NCI-H1105 (cell line): ENCODE data around the gene ITFG1.
A peak's percentile ranks its signal among the peaks of the same experiment; 100 is the strongest.
"Not testable (repeated sequence)": the region's sequence is repeated elsewhere in the genome, so short reads cannot be mapped to it uniquely, and the experiment has no call there.

Experiments
- DNase-seq: peaks from one replicate; lab custom pipeline; 2025; lab: John Stamatoyannopoulos, UW

ITFG1 gene

DNA sequence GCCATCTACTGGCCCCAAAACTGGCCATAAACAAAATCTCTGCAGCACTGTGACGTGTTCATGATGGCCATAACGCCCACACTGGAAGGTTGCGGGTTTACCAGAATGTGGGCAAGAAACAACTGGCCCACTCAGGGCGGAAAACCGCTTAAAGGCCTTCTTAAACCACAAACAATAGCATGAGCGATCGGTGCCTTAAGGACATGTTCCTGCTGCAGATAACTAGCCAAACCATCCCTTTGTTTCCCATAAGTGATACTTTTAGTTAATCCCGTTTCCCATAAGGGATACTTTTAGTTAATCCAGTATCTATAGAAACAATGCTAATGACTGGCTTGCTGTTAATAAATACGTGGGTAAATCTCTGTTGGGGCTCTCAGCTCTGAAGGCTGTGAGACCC, 308.4 kb downstream of the ITFG1 start:
- not testable (repeated sequence) for DNase-seq

DNA sequence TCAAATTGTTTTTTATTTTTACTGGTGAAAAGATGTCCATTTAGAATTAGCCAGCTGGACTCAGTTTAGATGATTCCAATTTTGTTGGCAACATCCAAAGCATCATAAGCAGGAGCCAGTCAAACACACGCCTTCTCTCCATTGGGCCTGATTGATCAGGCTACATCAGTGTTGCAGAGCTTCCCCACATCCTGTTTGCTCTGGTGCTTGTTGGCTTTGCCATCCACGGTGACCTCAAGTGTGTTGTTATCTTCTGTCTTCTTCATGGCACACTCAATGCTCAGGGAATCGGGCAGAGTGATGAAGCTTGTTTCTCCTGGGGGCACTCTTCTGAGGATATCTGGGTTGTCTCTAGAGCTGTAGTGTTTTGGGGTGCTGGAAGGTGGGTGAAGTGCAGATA, 310.8 kb downstream of the ITFG1 start:
- DNase-seq, result no peak

DNA sequence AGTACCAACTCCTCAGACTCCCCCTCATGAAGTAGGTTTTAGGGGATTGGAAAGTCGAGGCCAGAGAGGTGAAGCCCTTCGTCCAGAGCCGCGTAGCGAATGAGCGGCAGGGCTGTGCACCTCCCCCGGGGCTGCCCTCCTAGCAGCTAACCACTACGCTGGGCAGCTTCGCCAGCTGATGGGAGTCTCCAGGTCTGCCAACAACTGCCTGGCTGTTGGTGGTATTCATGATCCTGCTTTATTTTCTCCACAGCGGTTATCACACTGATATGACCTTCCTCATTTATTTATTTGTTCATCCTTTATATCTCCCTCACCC, 316.3 kb downstream of the ITFG1 start:
- no peak for DNase-seq

DNA sequence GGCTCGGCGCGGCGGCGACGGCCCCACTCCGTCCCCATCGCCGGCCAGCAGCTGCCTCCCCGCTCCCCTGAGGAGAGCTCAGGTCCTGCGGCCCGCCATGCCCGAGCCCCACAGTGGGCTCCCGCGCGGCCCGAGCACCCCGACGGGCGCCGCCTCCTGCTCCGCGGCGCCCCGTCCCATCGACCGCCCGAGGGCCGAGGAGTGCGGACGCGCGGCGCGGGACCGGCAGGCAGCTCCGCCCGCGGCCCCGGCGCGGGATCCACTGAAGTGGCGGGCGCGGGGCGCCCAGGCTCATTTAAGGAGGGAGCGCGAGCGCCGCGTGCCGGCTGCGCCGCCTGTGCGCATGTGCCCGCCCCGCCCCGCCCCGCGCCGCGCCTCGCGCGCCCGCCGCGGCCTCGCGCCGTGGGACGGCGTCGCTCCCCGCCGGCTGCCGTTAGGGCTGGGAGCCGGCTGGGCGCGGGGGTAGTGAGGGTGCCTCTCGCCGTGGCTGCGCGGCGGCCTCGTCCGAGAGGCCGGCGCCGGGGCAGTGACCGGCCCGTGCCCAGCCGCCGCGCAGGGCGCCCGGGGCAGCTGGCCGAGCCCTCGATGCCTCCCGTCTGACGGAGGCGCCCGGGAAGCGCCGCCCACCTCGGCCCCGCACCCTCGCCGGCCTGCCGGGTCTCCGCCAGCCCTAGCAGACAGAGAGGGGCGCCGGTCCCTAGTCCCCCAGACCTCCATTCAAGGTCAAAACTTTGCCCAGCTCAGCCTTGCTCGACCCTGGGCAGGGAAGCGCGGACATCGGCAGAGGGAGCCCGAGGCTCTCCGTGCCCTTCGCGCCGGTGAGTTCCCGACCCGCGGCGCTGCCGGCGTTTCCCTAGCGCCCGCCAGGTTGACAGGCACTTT, 316.9 kb downstream of the ITFG1 start, which contains the start of gene NETO2:
NETO2 (minus strand) TSS at position 269 of the 882 bp plus-strand sequence. CDS start 333 bp downstream, outside the sequence.
- peak; percentile 56 for DNase-seq

DNA sequence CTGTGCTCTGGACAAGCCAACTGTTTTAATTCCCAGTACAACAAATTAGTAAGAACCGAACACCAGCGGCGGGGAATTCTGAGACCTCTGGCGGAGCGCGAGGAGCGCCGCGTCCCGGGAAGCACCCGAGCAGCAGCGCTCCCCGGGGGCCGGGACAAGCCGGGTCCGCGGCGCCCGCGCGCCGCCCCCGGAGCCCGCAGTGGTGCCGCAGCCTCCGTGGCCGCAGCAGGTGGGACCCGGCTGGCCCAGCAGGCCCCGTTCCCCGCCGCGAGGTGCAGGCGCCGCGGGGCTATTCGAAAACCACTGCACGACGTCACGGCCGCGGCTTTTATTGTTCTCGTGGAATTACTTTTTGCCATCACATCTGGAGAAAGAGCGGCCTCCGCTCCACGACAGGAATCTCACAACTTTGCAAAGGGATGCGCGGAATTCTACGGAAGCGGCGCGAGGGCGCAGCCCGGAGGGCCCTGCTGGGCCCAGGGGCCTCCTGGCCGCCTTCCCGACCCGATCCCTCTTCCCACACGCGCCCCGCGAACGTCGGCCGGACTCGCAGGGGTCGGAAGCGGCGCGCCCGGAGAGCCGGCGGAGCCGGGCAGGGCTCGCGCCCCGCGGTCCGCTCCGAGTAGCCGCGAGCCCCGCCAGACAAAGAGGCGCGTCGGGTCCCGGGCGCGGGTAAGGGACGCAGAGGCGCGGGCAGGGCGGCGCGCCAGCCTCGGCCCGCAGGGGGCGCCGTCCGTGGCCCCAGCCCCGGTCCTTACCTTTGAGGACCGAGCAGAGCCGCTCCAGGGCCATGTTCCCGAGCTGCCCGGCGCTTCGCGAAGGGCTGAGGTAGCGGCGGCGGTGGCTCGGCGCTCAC, 317.8 kb downstream of the ITFG1 start:
- peak; percentile 67 for DNase-seq

DNA sequence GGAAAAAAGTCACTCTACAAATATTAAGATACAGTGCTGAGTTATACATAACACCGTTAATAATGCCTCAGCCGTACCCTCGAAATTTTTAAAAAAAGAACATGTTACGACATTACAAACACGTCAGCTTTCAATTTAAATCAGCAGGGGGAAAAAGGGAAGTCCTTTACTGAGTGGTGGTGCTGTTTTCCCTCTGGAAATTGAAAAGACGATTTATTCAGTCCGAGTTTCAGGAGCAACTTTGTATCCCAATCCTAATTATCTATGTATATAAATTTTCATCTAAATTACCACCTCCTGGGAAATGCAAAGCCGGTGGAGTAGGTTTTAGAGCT, 318.4 kb downstream of the ITFG1 start:
- DNase-seq, result no peak

DNA sequence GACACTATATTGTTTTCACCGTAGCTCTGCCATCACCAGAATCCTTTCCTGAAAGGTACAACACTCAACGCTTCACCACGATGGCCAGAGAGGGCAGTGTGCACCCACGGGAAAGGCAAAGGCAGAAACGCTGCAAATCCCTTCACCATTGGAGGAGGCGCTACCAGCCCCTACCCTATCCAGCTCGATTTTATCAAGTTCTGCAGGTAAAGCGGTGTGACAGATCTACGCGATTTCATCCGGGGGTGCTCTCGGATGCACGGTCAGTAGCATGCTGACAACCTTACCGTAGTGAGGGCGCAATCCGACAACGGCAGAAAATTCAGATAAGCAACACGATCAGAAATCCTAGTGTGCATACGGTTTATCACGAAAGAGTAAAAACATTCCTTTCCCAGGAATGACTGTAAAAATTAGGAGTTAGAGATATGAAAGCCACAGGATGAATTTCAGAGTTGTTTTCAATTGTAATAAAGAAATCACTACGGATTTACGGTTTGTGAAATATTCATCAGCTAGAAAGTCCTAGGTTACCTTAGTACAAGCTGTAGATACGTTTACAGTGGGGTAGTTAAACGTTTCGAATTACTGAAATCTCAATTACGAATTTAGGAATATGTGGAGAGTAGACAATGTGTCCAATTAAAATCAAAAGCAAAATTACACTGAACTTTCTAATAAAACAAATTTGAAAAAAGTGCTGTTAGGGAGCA, 318.9 kb downstream of the ITFG1 start:
- DNase-seq, result peak; percentile 97

DNA sequence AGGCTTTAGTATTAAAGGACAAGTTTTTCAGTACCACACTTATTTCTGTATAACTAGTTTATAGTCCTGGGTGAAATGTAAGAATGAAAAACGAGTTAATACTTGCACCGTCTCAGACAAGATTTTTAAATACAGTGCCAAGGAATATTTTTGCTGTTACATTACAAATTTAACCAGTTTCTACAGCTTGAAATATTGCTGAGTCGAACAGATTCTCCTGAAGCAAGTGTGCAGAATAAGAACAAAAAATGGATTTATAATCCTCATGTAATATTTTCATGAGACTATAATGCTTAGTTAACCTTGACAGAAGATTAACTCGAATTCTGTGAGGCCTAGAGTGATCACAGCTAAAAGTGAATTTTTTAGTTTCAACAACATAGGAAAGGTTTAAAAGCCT, 320.2 kb downstream of the ITFG1 start:
- no peak for DNase-seq

DNA sequence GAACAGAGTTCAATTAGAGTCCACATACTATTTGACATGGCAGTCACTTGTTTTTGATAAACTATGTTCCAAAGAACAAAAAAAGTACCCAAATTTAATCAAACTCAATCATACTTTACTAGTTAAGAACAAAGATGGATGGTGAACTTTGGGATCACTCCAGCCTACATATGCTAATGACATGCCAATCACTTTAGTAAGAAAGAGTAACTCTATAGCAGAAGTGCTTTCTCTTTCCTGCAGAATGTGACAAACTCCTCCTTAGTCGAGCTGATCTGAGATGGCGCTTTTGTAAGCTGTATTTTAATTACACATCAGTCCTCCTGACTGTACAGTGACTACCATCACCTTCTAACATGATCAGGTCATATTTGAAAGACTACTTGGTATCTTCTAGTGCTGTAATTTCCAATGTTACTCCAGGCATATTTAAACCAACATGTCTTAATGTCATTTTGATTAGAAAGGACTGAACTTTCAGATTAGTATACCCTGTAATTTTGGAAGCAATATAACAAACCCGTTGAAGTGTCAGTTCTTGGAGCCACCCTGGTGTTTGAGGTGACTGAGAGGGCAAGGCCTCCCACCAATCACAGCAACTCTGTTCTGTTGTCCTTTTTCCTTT, 321.2 kb downstream of the ITFG1 start:
- DNase-seq, result no peak

DNA sequence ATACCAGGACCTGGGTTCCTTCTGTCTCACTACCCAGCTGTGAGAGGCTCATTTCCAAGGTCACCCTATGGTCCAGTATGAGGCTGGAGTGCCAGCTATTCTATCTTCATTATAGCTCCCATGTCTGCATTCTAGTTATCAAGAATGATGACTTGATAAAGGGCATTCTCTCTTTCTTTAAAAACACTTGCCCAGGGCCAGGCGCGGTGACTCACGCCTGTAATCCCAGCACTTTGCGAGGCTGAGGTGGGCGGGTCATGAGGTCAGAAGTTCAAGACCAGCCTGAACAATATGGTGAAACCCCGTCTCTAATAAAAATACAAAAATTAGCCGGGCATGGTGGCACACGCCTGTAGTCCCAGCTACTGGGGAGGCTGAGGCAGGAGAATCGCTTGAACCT, 322.9 kb downstream of the ITFG1 start:
- not testable (repeated sequence) for DNase-seq

DNA sequence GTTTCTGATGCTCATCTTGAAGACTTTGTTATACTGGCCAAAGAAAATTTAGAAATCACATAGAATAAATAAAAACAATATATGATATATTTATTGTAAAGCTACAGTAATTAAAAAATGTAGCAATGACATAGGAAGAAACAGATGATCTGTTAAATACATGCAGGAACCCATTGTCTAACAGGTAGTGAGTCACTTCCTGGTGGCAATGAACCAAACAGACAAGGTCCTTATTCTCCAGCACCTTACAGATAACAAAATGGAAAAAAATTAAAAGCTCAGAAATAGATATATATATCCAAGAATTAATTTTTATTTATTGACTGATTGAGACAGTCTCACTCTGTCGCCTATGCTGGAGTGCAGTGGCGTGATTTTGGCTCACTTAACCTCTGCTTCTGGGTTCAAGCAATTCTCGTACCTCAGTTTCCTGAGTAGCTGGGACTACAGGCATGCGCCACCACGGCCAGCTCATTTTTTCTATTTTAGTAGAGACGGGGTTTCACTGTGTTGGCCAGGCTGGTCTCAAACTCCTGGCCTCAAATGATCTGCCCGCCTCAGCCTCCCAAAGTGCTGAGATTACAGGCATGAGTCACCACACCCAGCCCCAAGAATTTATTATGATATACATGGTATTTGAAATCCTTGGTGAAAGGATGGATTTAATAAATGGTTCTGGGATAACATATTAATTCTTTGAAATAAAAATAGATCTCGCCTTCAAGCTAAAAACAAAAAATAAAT, 324.6 kb downstream of the ITFG1 start:
- no peak for DNase-seq

DNA sequence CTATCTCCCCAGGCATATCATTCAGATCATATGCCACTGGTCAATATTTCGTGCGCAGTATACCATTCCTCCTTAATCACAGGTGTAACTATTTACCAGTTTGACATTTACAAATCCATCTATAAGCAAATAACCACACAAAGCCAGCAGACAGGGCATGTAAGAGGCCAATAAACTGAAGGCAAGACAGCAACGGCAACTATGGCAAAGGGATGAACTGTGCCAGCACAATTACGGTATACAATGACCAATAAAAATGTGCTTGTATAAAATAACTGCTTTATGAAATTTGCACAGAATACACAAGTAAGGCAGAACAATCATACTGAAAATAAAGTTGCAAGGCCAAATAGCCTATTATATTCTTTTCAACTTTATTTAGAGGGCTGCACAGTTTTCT, 326.3 kb downstream of the ITFG1 start:
- no peak for DNase-seq

DNA sequence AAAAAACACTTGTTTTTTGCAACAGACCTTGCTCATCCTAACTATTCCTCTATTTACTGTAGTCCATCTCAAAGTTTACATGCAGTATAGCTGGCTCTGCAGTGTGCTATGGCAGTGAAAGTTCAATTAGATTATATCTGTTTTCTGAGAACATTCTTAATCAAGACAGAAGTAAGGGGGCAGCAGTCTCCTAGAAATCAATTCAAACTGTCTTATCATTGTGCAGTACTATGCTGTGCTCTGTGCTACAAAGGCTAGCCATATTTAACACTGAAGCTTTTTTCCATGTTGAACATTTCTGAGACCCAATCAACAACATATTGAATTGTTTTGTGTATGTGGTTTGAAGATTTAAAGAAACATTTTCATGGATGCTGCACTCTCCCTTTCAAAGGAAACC, 328.6 kb downstream of the ITFG1 start:
- DNase-seq, result no peak

DNA sequence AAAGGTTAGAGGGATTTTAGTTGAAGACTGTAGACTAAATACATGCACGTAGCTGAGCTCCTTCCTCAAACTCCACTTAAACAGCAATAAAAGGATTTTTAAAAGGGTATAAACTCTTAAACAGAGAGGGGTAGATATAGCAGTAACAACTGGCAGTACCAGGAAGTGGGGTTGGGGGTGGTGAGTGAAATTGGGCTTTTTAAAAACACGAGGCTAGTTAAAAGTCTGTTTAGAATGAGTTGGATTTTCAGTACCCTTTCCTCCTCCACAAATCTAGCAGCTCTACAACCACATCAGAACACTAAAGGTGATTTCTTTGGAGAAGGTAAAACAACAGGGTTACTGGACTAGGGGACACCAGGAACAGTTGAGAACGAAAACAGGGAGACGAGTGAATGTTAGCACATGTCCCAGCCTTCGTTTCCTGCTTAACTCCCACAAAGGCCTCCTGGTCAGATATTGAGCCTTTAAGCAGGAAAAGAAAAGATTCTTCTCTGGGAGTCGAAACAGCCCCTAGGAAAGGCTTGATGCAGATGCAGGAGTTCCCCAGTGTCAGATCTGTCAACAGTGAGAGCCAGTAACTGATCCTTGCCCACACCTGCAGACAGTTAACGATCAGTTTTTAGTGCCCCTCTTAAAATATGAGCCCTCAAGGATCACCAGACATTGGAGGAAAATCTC, 331.0 kb downstream of the ITFG1 start:
- no peak for DNase-seq

DNA sequence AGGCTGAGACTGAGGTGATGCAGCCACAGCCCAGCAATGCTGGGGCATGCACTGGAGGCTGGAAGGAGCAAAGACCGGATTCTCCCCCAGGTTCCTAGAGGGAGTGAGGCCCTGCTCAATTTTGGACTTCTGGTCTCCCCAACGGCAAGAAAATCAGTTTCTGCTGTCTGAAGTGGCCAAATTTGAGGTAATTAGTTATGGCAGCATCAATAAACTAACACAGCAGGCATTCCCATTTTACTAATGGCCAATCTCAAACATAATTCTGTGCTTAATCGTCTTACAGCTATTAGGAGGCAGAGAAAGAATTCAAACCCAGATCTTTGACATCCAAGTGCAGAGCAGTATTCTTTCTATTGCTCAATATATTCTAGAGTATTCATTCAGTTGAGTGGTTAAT, 333.3 kb downstream of the ITFG1 start:
- no peak for DNase-seq

DNA sequence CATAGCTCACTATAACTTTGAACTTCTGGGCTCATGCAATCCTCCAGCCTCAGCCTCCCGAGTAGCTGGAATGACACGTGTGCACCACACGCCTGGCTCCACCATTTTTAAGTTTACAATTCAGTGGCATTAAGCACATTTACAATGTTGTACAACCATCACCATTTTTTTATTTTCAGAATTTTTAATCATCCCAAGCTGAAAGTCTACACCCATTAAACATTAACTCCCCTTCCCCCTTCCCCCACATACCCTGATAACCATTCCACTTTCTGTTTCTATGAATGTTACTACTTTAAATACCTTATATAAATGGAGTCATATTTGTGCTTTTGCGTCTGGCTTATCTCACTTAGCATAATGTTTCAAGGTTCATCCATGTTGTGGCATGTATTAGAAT, 335.1 kb downstream of the ITFG1 start:
- DNase-seq, result no peak

DNA sequence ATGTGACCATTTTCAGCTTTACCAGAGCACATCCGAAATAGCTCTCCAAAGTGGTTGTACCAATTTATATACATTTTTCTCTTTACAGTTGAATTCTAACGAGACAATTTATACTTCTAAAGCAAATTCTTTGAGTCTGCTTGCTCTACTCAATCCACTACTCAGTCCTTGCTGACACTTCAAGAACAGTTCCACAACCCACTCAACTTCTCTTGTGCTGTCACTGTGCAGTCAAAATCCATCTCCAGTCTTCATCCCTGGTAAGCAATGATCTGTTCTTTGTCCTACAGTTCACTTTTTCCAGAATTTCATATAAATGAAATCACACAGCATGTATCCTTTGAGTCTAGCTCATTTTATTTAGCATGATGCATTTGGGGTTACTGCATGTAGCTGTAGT, 347.7 kb downstream of the ITFG1 start:
- DNase-seq, result no peak

DNA sequence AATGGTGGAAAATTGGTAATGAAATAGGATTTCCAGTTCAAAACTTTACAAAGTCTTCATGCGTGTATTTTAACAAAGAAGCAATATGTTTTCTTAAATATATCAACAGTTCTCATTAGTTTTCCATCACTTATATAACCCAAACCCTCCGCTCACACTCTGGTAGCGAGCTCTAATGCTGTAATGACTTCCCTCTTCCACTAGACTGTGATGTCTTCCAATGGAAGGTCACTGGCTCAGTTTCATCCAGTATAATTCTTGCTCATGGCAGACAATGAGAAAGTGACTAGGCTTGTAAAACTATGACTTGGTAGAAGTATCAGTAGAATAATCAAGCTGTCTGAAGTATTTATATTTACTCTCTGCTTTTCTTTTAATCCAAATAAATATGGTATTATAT, 349.9 kb downstream of the ITFG1 start:
- DNase-seq, result no peak

DNA sequence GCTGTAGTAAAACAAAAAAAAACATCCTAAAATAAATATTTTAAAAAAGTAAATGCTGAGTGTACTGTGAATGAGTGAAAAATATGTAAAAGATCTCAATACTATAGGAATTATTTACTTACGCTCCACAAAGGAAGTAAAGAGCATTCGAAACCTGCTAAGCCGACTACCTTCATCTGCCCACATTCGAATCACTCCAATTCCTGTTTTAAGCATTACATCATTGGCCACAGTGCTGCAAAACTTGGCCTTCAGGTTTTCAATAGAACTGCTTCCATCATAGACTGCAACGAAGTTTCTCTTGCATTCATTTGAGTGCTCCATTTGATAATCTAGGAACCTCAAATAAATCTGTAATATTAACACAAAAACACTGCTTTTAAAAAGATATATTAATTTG, 351.5 kb downstream of the ITFG1 start:
- DNase-seq, result no peak
